ENCODE results near the gene USP28. TPM values are rescaled to one million over a fixed set of nuclear protein-coding genes. Genes with fewer than 3 reads are reported as not detected.

The USP28 gene
- total RNA-seq, 1 donor from 2014 or later: 12.3 TPM

DNA sequence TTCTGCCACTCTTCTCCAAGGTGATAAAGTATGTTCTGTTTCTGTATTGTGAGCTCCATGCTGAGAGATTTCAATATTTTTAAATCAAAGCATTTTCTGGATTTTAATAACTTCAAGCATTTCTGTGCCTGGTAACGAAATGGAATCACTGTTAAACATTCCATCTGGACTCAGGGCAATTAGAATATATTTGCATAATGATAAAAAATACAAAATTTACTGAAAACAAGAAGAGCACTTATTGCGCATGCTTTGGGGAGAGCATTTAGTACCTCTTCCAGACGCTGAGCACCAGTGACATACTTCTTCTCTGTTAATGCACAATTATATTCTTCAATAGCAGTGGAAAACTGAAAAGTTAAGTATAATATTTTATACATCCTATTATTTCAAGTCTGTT is 115.1 kb downstream of the USP28 start:
- Histone ChIP-seq H3K36me3 (peaks cover 0 to 30% of the 10 kb centered on the region in 2 donors), H3K27ac (no peak overlapping the region), H3K27me3 (no peaks in the 10 kb centered on the region), H3K4me3 (no peak overlapping the region), H3K4me1 (no peaks in the 10 kb centered on the region), H3K9me3 (no peaks in the 10 kb centered on the region)
- intact Hi-C loops (cut with DNase I): no loop called here
- TF ChIP-seq POLR2AphosphoS5 (IDR thresholded peaks at IDR 0.05; ENCODE audit: insufficient read depth in 1 of 2, low read depth in 1 of 2) (no peak), POLR2A (IDR thresholded peaks at IDR 0.05) (no peak)
- TF ChIP-seq, protein P1, sequence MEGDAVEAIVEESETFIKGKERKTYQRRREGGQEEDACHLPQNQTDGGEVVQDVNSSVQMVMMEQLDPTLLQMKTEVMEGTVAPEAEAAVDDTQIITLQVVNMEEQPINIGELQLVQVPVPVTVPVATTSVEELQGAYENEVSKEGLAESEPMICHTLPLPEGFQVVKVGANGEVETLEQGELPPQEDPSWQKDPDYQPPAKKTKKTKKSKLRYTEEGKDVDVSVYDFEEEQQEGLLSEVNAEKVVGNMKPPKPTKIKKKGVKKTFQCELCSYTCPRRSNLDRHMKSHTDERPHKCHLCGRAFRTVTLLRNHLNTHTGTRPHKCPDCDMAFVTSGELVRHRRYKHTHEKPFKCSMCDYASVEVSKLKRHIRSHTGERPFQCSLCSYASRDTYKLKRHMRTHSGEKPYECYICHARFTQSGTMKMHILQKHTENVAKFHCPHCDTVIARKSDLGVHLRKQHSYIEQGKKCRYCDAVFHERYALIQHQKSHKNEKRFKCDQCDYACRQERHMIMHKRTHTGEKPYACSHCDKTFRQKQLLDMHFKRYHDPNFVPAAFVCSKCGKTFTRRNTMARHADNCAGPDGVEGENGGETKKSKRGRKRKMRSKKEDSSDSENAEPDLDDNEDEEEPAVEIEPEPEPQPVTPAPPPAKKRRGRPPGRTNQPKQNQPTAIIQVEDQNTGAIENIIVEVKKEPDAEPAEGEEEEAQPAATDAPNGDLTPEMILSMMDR (IDR thresholded peaks at IDR 0.05): no peak
- no peak for DNase-seq (ENCODE audit: extremely low spot score in 2 of 2)

DNA sequence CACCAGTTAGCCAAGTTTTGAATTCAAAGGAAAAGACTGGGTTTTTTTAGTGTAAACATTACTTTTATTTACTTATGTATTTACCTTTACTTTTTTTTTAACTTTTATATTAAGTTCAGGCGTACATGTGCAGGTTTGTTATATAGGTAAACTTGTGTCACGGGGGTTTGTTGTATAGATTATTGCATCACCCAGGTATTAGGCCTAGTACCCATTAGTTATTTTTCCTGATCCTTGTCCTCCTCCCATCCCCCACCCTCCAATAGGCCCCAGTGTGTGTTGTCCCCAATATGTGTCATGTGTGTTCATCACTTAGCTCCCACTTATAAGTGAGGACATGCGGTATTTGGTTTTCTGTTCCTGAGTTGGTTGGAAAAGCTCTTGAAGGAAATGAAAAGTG is 122.4 kb downstream of the USP28 start:
- no peak overlapping the region for H3K27ac ChIP-seq
- peaks cover 0 to 30% of the 10 kb centered on the region in 2 donors for H3K36me3 ChIP-seq
- no peak overlapping the region for H3K4me3 ChIP-seq
- H3K4me1 ChIP-seq: no peaks in the 10 kb centered on the region
- intact Hi-C loops (cut with DNase I): no loop called here
- DNase-seq (ENCODE audit: extremely low spot score in 2 of 2): no peak
- no peaks in the 10 kb centered on the region for H3K9me3 ChIP-seq
- TF ChIP-seq POLR2A (IDR thresholded peaks at IDR 0.05) (no peak), POLR2AphosphoS5 (IDR thresholded peaks at IDR 0.05; ENCODE audit: insufficient read depth in 1 of 2, low read depth in 1 of 2) (no peak)
- TF ChIP-seq, protein P1 (IDR thresholded peaks at IDR 0.05): no peak
- no peaks in the 10 kb centered on the region for H3K27me3 ChIP-seq

Small RNA genes within 50 kb of the gene (small RNA-seq; reads per million reads assigned to genes)
- gene LRRC37A13P (not detected), gene RNU6-1107P (not detected), gene RPS29P19 (not detected)

Other genes starting within 250 kb of the USP28 start
- not detected for gene TMPRSS5, start 169.3 kb downstream of the USP28 start, total RNA-seq
- gene ZW10, start 101.9 kb downstream of the USP28 start, total RNA-seq: 14.7 TPM
- not detected for gene CLDN25, start 95.8 kb downstream of the USP28 start, total RNA-seq
- not detected for gene HTR3B, start 29.2 kb upstream of the USP28 start, total RNA-seq
- not detected for gene HTR3A, start 99.5 kb upstream of the USP28 start, total RNA-seq
- gene ZBTB16, start 184.1 kb upstream of the USP28 start, total RNA-seq: 243 TPM

All from vagina (tissue), 2 donors.